HepG2 (cell line): Measurements from ENCODE around the gene RGN. TPM values are rescaled to one million over a fixed set of nuclear protein-coding genes. Genes with fewer than 3 reads are reported as not detected.

Experiments used
- ARHGAP35 ChIP-seq: sonication (generic); formaldehyde crosslinking; IDR thresholded peaks from 2 replicates; pipeline ENCODE4 v1.9.0; 2022; ENCODE audit warnings: mild to moderate bottlenecking, inconsistent platforms, moderate library complexity, missing genetic modification reagents, borderline replicate concordance
- EP300 ChIP-seq, 3 experiments: sonication (generic) in 1 of 3; formaldehyde crosslinking in 1 of 3; IDR thresholded peaks; 2 replicates each; pipeline versions ENCODE4 v1.5.1 to v1.6.1; 2011 to 2020; ENCODE audit warnings: low read depth in 2 of 3, low read length in 2 of 3, borderline replicate concordance in 1 of 3, improper control_type of control experiment in 1 of 3, mild to moderate bottlenecking in 1 of 3, missing genetic modification reagents in 1 of 3, moderate library complexity in 1 of 3
- HDAC2 ChIP-seq: sonication (generic); formaldehyde crosslinking; IDR thresholded peaks from 2 replicates; pipeline ENCODE4 v1.4.0; 2020; ENCODE audit warnings: missing genetic modification reagents
- ISX ChIP-seq: sonication (generic); formaldehyde crosslinking; conservative IDR thresholded peaks from 2 replicates; pipeline ENCODE4 v1.5.0; 2020; ENCODE audit warnings: missing genetic modification reagents
- JUNB ChIP-seq: sonication (generic); formaldehyde crosslinking; IDR thresholded peaks from 2 replicates; pipeline ENCODE4 v1.8.0; 2022; ENCODE audit warnings: missing genetic modification reagents, mild to moderate bottlenecking, borderline replicate concordance
- PATZ1 ChIP-seq: sonication (generic); formaldehyde crosslinking; IDR thresholded peaks from 2 replicates; pipeline ENCODE4 v1.4.0; 2020; ENCODE audit warnings: missing genetic modification reagents
- POLR2AphosphoS5 ChIP-seq: IDR thresholded peaks from 2 replicates; pipeline ENCODE4 v1.6.1; 2012; ENCODE audit warnings: low read depth, low read length
- PRMT3 ChIP-seq: sonication (generic); formaldehyde crosslinking; IDR thresholded peaks from 2 replicates; pipeline ENCODE4 v1.8.1; 2022; ENCODE audit warnings: low read depth, mild to moderate bottlenecking, moderate library complexity, missing genetic modification reagents, borderline replicate concordance
- SOX13 ChIP-seq, 3 experiments: fragments of 450-650 bp in 1 of 3; sonication (generic) in 1 of 3; formaldehyde crosslinking in 1 of 3; IDR thresholded peaks in 2 of 3; conservative IDR thresholded peaks in 1 of 3; 2 replicates each; pipeline versions ENCODE4 v1.5.0 to v1.6.1; 2016 to 2020; ENCODE audit warnings: antibody characterized with exemption in 1 of 3, mild to moderate bottlenecking in 1 of 3, missing compliant biosample characterization in 1 of 3, missing genetic modification reagents in 1 of 3, moderate library complexity in 1 of 3
- SRY ChIP-seq: sonication (generic); formaldehyde crosslinking; IDR thresholded peaks from 2 replicates; pipeline ENCODE4 v1.8.0; 2022; ENCODE audit warnings: mild to moderate bottlenecking, missing genetic modification reagents
- TAF15 ChIP-seq: fragments of 200-400 bp; formaldehyde crosslinking; IDR thresholded peaks from one replicate; pipeline ENCODE4 v1.6.1; 2018; ENCODE audit warnings: mild to moderate bottlenecking, low read depth, low read length; ENCODE audit not compliant: poor library complexity, severe bottlenecking
- TIGD3 ChIP-seq: sonication (generic); formaldehyde crosslinking; IDR thresholded peaks from 2 replicates; pipeline ENCODE4 v1.5.1; 2020; ENCODE audit warnings: mild to moderate bottlenecking, missing genetic modification reagents, borderline replicate concordance
- ZNF281 ChIP-seq: sonication (generic); formaldehyde crosslinking; IDR thresholded peaks from 2 replicates; pipeline ENCODE4 v1.4.0; 2020; ENCODE audit warnings: missing genetic modification reagents, borderline replicate concordance
- ZNF468 ChIP-seq: sonication (generic); formaldehyde crosslinking; IDR thresholded peaks from 2 replicates; pipeline ENCODE4 v1.8.0; 2022; ENCODE audit warnings: mild to moderate bottlenecking, moderate library complexity, missing genetic modification reagents
- ZNF501 ChIP-seq: sonication (generic); formaldehyde crosslinking; IDR thresholded peaks from 2 replicates; pipeline ENCODE4 v1.5.1; 2020; ENCODE audit warnings: mild to moderate bottlenecking, moderate library complexity, missing genetic modification reagents
- ZNF777 ChIP-seq: sonication (generic); formaldehyde crosslinking; IDR thresholded peaks from 2 replicates; pipeline ENCODE4 v1.4.0; 2020; ENCODE audit warnings: missing genetic modification reagents
- polyA plus RNA-seq, 8 experiments: library from polyadenylated mRNA; depleted of rRNA in 3 of 8; stranded (reverse) in 7 of 8; unstranded in 1 of 8; fragments of >200 nt; fragmentation: Illumina TruSeq in 4 of 8; extraction: Trizol in 4 of 8; gene quantifications; 2 replicates each; pipeline versions ENCODE4 v1.2.1 to v1.2.3, GENCODE V29; 2011 to 2016; ENCODE audit warnings: low read depth in 4 of 8, missing spikeins in 1 of 8, mixed read lengths in 1 of 8; ENCODE audit not compliant: insufficient read depth in 1 of 8
- total RNA-seq, 5 experiments: library from RNA; depleted of rRNA; stranded (reverse); fragments of >200 nt; fragmentation: Illumina TruSeq; extraction: Trizol; gene quantifications; 2 replicates each; pipeline ENCODE4 v1.2.3, GENCODE V29; 2016; ENCODE audit warnings: low read depth in 1 of 5

Gene RGN
- total and polyA plus RNA-seq, 2 of the 13 experiments (the other 11 are each of a cell fraction or from before 2014, with no cell fraction given), result 19.6 to 74.4 TPM

DNA sequence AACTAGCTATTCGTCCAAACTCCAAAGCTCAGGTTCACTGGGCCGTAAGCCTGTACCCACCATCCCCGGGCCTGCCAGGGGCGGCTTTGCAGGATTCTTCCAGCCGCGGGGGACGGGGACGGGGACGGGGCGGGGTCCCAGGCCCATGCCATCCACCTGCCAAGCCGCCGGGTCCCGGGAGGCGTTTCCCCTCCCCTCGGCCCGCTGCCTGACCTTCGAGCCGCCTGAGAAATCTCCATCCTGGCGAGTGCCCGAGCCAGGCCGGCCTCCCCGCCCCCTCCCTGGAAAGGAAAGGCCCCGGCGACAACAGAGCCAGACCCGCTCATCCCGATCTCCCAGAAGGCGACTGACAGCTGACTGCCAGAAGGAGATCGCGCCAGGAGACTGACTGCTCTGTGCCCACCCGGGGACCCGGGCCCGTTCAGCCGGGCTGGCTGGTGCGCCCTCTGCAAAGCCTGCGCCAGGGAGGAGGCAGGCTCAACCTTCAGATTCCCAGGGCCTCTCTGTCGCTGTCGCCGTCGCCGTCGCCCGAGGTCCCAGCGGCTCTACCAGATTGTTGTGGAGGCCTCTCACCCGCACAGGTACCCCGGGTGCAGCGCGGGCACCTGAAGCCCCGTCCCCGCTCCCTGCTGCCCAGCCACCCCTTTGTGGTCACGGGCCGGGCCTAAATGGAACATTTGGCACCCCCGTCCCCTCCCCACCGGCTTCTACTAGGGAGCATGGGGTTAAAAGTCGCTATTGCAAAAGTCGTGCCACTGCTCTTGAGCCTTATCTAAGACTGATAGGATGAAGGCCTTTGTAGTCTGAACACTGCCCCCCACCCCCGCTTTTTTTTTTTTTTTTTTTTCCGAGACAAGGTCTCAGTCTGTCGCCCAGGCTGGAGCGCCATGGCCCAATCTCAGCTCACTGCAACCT is at the start of gene RGN (continued):
- peak; percentile 34; the same call in 1 of the 2 replicates for TF ChIP-seq POLR2AphosphoS5
- no peak for TF ChIP-seq SOX13 (IDR thresholded peaks at IDR 0.05)
- peak in 1 of 2 experiments; percentile 62; a peak in 2 of 4 replicates for TF ChIP-seq SOX13 (CRISPR knock-in tag; conservative IDR thresholded peaks at IDR 0.05 in 1 of 2, IDR thresholded peaks at IDR 0.05 in 1 of 2)
- TF ChIP-seq JUNB (CRISPR knock-in tag), result no peak
- TF ChIP-seq PRMT3 (CRISPR knock-in tag), result no peak
- TF ChIP-seq ZNF281 (CRISPR knock-in tag), result peak; percentile 63; the same call in 1 of the 2 replicates
- TF ChIP-seq ZNF777 (CRISPR knock-in tag), result no peak
- TF ChIP-seq SRY (CRISPR knock-in tag), result peak; percentile 54; the same call in 1 of the 2 replicates
- TF ChIP-seq EP300 (IDR thresholded peaks at IDR 0.05; ENCODE audit: low read depth in 2 of 2, low read length in 2 of 2), result peak in 1 of 2 experiments; percentile 82; a peak in 1 of 4 replicates
- no peak for TF ChIP-seq EP300 (CRISPR knock-in tag; IDR thresholded peaks at IDR 0.05; ENCODE audit: borderline replicate concordance)
- peak; percentile 18; the same call in 1 of the 2 replicates for TF ChIP-seq HDAC2
- TF ChIP-seq TAF15, result no peak
- TF ChIP-seq ZNF468 (CRISPR knock-in tag), result no peak
- no peak for TF ChIP-seq ARHGAP35 (CRISPR knock-in tag)
- no peak for TF ChIP-seq ISX
- peak; percentile 53 for TF ChIP-seq ZNF501 (CRISPR knock-in tag)
- TF ChIP-seq PATZ1 (CRISPR knock-in tag), result peak; percentile 91
- TF ChIP-seq TIGD3 (CRISPR knock-in tag), result no peak
